Stimulated activated CD4-positive, alpha-beta T cell treated with anti-CD3 and anti-CD28 coated beads, Interleukin-12 subunit alpha, Interleukin-12 subunit beta, amount 100 ng/mL, for 4 hours (primary cell): ENCODE results near the gene HEATR5A.
"Not testable (repeated sequence)": the region's sequence is repeated elsewhere in the genome, so short reads cannot be mapped to it uniquely, and the experiment has no call there.

Experiments used
- DNase-seq: peaks from one replicate; pipeline ENCODE4 v3.0.0-alpha.2; 2020

The HEATR5A gene

DNA sequence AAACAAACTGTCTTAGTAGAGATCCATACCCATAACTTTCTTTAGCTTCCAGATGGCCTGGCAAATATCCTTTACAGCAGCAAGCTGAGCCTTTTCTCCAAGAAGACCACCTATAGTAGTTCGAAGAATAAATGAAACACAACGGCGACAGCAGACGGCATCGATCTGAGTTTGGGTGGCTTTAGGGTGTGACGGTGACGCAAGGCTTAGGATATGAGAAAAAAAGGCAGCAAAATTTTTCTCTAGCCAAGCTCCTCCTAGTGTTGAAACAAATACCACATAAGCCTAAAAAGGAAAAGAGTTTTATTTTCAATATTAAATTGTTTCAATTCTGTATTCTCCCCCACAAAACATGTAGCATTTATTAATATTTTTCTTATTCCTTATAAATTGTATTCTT is 33.3 kb downstream of the HEATR5A start:
- no peak for DNase-seq

DNA sequence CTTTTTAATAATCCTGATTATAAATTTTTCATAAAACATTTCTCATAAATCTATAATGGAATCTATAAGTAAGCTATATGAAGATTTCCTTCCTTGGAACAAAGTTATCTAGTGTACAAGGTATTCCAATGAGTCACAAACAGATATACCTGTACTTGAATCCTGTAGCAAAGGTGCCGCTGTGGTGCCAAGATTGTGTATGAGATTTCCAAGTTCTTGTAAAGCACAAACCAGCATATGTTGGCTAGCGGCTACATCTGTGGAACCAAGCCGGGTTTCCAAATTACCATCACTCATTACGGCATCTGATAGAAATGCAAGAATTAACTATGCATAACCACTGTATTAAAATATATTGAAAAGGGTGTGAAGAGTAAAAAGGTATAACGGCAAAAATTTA is 34.1 kb downstream of the HEATR5A start:
- no peak for DNase-seq

DNA sequence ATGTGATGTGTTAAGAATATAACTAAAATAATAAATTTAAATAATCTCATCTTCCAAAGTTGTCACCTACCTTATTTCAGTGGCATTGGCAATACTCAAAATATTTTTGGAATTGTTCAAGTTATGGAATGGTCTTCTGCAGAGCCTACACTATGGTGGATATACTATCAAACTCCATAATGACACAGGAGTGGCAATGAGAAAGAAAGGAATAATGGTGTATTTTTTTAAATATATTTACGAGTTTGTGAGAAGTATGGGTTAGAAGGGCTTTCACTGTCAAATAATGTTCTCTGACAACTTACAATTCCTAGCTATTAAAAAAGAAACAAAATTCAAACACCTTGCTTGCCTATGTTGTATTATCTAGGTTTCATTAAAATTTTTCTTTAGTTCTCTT is 38.1 kb downstream of the HEATR5A start:
- DNase-seq = no peak

DNA sequence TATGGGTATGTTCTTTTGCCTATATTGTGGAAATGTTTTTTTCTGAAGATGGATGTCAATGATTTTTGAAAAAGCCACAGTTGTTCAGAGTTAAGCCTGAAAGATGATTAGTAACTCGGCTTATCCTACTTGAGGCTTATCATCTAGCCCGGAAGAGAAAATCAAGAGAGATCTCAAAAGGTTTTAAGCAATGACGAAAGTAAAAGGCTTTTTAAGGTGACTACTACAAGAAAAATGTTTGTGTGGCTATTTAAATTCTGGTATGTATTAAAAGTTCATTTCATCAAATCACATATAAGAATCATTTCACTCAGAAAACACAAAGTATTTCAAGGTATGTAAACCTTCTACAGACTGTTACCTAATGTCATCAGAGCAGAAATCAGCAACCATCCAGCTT is 40.2 kb downstream of the HEATR5A start:
- DNase-seq = no peak

DNA sequence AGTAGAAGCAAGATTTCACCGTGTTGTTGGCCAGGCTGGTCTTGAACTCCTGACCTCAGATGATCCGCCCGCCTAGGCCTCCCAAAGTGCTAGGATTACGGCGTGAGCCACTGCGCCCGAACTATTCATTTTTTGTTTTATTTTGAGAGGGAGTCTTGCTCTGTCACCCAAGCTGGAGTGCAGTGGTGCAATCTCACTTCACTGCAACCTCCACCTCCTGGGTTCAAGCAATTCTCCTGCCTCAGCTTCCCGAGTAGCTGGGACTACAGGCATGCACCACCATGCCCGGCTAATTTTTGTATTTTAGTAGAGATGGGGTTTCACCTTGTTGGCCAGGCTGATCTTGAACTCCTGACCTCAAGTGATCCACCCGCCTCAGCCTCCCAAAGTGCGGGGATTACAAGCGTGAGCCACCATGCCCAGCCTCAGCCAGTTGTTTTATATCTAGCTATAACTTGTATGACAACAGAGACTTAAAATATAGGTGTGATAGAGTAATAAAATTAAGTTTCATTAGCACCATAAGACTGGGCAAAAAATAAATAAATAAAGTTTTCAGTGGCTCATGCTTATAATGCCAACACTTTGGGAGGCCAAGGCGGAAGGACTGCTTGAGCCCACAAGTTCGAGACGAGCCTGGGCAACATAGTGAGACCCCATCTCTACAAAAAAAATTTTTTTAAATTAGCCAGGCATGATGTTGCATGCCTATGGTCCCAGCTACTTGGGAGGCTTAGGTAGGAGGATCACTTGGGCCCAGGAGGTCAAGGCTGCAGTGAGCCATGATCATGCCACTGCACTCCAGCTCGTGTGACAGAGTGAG is 41.0 kb downstream of the HEATR5A start:
- DNase-seq = not testable (repeated sequence)

DNA sequence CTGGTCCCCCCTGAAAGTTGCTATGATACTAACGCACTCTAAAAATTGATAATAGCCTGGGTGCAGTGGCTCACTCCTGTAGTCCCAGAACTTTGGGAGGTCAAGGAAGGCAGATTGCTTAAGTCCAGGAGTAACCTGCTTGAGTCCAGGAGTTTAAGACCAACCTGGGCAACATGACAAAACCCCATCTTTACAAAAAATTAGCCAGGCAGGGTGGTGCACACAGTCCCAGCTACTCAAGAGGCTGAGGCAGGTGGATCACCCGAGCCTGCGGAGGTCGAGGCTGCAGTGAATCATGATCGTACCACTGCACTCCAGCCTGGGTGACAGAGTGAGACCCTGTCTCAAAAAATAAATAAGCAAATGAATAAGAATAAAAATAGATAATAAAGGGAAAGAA is 42.9 kb downstream of the HEATR5A start:
- DNase-seq = no peak

DNA sequence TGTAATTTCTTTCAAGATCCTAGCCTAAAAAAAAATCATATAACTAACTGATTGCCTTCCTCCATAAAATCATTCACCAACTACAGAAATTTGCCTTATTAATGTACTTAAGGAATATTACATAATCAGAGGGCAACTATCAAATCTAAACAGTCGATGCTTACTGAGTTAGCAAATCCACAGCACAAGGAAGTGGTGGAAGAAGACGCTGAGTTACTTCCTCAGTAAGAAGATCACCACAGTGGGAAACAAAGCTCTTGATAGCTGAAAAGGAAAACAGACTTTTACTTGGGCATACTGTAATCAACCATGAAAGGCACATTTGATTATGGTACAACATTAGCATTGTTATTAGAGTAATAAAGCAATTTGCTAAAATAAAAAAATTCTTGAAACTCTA is 48.7 kb downstream of the HEATR5A start:
- no peak for DNase-seq

DNA sequence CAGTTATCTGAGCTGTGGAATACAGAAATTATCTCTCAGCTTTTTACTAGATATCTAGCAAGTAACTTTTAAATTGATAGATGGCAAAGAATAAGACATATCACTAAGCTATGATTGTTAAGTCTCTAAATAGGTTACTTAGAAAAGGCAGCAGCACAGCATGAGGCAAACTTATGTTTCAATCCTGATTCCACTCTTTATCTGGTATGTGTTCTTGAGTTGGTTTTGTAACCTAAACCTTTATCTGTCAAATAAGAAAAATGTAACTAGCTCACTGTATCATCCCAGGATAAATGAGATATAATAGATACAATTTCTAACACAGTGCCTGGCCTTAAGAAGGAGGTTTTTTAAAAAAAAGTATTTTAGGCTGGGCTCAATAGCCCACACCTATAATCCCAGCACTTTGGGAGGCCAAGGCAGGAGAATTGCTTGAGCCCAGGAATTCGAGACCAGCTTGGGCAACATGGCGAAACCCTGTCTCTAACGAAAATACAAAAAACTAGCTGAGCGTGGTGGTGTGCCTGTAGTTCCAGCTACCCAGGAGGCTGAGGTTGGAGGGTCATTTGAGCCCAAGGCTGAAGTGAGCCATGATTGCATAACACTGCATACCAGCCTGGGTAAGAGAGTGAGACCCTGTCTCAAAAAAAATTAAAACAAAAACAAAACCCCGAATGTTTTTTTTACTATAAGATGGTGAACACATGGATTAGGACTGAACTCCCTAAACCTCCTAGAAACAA is 56.8 kb downstream of the HEATR5A start:
- DNase-seq = no peak

DNA sequence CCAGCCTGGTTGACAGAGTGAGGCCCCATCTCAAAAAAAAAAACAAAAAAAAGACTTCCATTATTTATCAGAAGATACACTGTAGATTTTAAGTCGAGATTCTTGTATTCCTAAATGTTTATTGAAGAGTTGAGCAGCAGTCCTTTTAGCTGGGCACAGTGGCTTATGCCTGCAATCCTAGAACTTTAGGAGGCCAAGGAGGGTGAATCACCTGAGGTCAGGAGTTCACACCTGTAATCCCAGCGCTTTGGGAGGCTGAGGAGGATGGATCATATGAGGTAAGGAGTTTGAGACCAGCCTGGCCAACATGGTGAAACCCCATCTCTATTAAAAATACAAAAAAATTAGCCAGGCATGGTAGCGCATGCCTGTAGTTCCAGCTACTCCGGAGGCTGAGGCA is 57.6 kb downstream of the HEATR5A start:
- no peak for DNase-seq

DNA sequence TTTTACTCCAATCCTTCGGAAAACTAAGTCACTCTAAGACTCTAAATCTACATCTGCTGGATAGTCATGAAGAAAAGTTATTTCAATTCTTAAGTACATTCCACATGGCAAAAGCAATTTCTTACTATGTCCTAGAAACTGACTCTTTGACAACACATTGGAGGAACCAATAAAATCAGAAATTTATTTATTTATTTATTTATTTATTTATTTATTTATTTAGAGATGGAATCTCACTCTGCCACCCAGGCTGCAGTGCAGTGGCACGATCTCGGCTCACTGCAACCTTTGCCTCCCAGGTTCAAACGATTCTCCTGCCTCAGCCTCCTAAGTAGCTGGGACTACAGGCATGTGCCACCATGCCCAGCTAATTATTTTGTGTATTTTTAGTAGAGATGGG is 58.6 kb downstream of the HEATR5A start:
- not testable (repeated sequence) for DNase-seq

DNA sequence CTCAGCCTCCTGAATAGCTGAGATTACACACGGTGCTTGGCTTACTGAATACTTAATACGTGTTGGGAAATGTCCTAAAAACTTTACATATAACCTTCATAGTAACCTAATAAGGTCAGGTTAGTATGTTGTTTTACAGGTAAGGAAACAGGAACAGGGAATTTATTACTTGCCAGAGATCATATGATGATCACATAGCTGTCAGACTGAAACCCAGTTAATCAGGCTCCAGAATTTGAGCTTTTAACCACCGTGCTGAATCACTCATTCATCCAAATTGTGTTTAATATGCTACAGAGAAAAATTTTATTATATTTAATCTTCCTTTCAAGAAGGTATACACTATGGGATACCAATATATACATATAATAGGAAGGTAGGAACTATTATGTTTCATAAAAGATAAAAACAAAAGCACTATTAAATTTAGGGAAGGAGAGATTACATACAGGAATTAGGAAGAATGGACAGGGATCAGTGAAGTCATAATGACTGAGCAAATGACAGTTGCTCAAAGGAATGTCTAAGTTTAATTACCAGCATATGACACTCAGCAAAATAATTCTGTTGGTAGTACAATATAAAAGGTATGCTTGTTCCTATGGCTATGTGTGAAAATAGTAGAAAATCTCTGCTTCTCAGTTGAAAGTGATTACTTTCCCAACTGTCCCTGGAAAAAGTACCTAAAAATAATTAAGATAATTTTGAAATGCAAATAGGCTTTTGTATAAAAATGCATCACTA is 59.3 kb downstream of the HEATR5A start:
- no peak for DNase-seq

DNA sequence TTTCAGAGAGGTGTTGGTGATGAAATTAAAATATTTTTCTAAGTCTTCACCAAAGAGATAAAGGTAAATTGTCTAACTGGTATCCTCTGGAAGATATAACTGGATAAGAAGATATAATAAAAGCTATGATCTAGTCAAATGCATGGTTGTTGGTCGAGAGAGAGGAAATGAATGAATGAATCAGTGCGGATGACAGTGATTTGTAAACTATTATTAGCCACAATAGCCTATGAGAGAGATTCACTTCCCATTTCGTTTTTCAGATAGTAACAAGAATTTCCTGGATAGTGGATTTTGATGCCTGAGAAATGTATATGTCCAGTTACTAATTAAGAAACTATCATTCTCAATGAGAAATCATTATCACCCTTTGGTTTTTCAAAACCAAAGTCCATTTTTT is 63.1 kb downstream of the HEATR5A start:
- no peak for DNase-seq

DNA sequence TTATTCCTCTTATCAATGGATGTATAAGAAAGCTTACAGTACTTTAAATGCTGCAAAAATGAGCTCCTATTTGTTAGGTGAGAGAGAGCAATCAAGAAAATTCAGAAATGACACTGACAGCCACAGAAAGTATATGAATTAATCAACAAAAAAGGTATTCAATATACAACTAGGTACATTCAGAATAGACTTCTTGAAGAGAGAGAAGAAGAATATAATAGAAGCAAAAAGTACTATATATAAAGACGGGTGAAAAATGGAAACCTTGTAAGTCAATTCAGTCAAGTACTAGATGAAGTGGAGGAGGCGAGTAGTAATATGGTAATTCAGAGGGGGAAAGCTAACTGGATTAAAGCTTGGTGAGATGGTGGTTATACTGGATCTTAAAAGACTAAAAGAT is 74.3 kb downstream of the HEATR5A start:
- no peak for DNase-seq

DNA sequence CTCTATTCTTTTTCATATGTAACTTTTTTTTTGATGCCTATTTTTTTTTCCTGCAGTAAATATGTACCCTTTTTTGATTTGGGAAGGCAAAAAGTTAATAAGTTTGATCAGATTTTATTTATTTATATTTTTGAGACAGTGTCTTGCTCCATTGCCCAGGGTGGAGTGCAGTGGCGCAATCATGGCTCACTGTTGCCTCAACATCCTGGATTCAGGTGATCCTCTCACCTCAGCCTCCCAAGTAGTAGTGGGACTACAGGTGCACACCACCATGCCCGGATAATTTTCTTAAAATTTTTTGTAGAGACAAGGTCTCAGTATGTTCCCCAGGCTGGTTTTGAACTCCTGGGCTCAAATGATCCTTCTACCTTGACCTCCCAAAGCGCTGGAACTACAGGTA is 79.1 kb downstream of the HEATR5A start:
- no peak for DNase-seq

DNA sequence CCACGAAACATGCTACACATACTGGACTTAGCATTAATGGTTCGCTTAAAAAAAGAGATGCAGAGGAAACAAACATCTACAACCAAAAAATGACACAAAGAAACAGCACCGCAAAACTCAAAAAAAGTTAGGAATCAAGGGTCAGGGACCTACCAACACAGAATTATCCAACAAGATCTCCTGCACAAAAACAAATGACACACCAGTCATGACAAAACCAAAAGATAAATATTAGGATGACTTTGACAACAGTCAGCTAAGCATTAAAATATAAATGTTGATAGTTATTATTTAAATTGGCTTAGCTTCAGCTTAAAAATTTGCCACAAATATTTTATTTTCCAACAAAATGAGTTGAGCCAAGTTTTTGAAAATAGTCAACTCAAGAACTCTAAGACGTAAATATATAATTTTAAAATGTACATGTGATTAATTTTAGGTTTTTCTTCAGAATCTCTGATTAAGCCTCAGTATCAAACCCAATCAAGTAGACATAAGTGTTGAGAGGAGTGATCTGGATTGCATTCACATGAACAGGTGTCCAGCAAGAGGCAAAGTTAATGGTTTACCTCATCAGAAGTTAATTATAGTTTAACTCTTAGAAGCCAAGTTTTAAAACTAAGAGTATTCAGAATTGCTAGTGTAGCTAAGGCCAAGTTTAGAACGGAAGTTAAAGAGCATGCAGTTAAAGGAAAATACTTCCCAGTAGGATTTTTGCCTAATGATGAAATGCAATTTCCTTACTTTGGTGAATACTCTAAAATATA is 79.9 kb downstream of the HEATR5A start:
- no peak for DNase-seq

DNA sequence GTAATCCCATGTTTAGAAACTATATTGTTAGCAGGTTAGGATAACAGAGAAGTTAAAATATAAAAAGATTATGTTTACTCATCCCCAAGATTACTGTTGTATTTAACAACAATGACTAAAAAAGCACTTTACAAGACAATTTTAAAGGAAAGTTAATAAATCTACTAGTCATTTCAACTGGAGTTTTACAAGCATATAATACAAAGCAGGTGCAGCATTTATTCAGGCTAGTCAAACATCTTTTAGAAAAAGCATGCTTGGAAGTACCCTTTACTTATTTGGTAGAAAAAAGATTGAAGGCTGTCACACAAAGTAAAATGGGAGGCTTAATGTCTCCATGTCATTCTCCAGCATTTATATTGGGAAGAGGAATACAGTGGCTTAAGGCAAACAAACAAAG is 80.6 kb downstream of the HEATR5A start:
- no peak for DNase-seq

DNA sequence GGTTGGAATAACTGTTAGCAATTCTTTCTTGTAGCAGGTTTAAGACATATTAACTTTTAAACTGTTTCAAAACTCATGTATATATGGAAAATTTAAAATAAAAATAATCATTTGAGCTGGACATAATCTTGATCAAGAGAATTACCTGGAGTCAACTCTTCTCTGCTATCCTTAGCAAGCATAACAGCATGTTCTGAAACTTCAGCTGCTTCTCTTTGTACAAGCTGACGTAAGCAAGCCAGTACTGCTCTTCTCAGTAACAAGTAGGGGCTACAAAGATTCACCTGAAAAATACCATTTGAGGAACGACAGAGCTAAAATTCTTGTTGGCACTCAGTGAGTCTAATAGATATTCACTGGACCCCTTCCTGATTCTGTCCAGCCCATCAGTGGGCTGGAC is 83.0 kb downstream of the HEATR5A start:
- DNase-seq = no peak

DNA sequence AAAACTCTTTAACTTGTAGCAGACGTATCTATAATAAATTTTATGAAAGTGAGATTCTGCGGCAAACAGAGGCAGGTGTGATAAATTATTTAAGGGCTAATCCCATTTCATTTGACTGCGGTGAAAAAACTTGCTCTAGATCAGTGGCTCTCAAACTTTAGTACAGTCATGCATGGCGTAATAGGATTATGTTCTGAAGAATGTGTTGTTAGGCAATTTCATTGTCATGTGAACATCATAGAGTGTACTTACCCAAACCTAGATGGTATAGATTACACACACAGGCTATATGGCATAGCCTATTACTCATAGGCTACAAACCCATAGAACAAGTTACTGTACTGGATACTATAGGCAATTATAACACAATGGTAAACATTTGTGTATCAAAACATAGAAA is 83.7 kb downstream of the HEATR5A start:
- no peak for DNase-seq

DNA sequence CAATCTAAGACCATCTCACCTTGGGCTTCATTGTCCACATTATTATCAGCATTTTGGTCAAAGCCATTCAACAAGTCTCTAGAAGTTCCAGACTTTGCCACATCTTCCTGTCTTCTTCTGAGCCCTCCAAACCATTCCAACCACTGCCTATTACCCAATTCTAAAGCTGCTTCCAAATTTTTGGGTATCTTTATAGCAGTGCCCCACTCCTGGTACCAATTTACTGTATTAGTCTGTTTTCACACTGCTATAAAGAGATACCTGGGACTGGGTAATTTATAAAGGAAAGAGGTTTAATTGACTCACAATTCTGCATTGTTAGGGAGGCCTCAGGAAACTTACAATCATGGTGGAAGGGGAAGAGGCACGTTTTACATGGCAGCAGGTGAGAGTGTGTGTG is 89.0 kb downstream of the HEATR5A start:
- DNase-seq = not testable (repeated sequence)

DNA sequence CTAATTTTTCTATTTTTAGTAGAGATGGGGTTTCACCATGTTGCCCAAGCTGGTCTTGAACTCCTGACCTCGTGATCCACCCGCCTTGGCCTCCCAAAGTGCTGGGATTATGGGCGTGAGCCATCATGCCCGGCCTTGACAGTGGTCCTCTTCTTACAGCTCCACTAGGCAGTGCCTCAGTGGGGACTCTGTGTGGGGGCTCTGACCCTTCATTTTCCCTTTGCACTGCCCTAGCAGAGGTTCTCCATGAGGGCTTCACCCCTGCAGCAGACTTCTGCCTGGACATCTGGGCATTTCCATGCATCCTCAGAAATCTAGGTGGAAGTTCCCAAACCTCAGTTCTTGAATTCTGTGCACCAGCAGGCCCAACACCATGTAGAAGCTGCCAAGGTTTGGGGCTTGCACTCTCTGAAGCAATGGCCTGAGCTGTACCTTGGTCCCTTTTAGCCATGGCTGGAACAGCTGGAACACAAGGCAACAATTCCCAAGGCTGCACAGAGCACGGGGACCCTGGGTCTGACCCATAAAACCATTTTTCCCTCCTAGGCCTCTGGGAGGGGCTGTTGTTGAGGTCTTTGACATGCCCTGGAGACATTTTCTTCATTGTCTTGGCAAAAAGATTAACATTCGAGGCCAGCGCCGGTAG is 90.4 kb downstream of the HEATR5A start:
- not testable (repeated sequence) for DNase-seq

DNA sequence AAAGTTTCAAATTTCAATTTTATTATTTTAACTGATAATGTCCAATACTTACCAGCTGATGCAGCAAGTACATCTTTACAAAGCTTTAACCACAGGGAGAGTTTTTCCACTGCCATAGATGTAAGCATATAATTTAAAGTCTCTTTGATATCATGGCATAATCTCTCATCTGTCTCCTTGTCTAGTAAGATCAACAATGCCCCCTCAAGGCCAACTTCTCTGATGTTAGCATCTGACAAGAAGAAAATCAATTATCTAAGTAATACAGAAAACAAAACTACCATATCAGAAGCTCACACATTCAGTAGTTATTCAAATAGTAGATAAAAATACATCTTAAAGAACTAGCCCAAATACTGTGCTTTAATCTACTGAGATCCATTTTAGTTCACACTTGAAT is 94.2 kb downstream of the HEATR5A start:
- DNase-seq = no peak

DNA sequence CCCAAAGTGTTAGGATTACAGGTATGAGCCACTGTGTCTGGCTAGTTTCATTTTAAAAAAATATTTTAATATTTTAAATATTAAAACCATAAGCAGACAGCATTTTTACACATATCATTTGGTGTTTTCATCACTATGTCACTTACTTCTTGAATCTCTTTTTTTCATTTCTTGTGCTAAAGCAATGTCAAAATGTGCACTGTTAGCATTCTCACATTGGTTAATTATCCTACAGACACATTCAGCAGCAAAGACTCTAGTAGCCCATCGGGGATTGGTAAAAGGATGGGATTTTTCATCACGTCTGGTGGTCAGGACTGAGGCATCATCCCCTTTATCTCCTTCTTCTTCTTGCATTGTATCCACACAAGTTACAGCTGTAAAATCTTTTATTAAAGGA is 96.9 kb downstream of the HEATR5A start:
- no peak for DNase-seq
